Activated T-cell treated with anti-CD3 and anti-CD28 coated beads for 24 hours (primary cell): Measurements from ENCODE around the gene CCNB2.
"Not testable (repeated sequence)": the region's sequence is repeated elsewhere in the genome, so short reads cannot be mapped to it uniquely, and the experiment has no call there.

Source experiments
- DNase-seq: peaks from one replicate; pipeline ENCODE4 v3.0.0-alpha.2; 2020; ENCODE audit warnings: low read depth

Gene CCNB2

GRCh38 chr15:59104912-59105732, at the start of gene CCNB2:
Gene CCNB2, plus strand, starts transcription at chr15:59105146. Its CDS starts 123 bp downstream, at chr15:59105269.
- peak; percentile 70 for DNase-seq

DNA sequence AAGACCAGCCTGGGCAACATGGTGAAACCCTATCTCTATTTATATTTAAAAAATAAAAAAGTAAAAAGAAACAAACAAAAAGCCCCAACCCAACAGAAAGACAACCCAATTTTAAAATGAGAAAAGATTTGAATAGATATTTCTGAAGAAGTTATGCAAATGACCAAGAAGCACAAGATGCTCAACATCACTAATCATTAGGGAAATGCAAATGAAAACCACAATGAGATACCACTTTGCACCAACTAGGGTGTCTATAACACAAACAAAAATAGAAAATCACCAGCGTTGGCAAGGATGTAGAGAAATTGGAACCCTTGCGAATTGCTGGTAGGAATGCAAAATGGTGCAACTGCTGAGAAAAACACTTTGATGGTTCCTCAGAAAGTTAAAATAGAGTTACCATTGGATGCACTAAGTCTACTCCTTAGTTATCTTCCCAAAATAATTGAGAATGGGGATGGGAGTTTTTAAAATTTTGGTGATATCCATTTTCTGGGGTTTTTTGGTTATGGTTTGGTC, 45.8 kb upstream of the CCNB2 start:
- no peak for DNase-seq

DNA sequence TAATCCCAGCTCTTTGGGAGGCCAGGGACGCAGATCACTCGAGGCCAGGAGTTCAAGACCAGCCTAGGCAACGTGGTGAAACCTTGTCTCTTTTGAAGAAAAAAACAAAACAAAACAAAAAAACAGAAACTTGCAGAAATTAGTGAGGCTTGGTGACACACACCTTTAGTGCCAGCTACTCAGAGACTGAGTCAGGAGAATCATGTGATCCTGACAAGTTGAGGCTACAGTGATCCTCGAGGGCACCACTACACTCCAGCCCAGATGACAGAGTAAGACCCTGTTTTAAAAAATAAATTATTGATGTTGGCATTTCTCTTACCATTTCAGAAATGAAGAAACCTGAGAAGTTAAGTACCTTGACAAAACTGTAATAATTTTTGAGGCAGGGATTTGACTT, 44.6 kb upstream of the CCNB2 start:
- no peak for DNase-seq

DNA sequence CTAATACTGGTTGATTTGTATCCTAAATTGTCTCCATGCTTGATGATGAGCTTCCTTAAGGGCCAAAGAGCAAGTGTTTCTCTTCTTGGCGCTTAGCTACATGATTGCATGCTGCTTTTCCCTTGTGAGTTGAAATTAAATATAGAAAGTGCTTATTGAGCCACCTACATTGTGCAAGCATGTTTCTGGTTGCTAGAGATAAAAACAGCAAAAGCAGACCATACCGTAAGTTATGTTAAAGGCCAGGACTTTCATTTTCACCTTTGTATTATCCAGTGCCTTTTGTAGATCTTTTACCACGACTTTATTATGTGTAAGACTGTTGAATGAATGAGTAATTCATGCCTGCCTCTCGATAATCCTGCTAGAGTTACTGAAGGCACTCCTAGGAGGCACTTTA, 41.9 kb upstream of the CCNB2 start:
- DNase-seq, result no peak

DNA sequence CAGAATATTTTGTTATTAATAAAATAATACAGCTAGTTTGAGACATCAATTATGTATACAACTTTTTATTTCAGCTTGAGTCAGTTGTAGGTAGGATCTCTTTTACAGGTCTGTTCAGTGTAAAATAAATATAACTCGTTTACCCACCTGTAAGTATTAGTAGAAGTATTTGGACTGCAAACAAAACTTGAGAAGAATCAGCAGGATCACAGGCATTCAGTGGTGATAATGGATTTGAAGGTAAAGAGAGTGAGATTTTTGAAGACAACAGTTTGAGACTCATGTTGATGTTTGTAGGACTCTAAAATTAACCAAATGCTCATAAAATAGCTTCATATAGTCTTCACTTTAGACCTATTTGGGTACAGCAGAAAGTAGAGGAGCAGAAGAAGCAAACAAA, 35.5 kb upstream of the CCNB2 start:
- no peak for DNase-seq

DNA sequence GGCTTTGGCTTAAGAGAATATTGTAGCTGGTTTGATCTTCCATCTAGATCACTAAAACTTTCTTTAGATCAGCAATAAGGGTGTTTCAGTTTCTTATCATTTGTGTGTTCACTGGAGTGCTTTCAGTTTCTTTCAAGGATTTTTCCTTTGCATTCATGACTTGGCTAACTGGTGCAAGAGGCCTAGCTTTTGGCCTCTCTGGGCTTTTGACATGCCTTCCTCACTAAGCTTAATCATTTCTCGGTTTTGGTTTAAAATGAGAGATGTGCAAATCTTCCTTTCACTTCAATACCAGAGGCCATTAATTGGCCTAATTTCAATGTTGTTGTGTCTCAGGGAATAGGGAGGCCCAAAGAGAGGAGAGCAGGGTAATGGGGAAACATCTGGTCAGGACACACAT, 30.3 kb upstream of the CCNB2 start:
- DNase-seq, result no peak

GRCh38 chr15:59087731-59088130, 17.2 kb upstream of the CCNB2 start:
- no peak for DNase-seq

DNA sequence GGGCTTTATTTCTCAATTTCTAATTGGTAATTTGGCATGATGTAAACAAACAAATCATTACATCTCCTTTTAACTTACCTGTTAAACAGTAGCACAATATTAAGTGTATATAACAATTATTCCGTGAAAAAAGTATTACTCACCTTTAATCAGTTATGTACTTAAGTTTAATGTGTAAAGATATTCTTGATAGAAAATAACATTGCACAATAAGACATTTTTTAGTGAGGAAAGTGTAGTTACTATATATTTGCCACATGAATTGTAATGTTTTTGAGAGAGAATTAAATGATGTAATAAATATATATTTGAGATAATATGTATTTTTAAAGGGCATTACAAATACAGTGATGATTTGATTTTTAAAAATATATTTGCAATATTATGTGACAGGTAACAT, 10.9 kb upstream of the CCNB2 start:
- DNase-seq, result no peak

- no peak for DNase-seq
Measured at GRCh38 chr15:59096429-59096828, 8.5 kb upstream of the CCNB2 start.

- DNase-seq, result no peak
Measured at GRCh38 chr15:59099162-59099685, 5.7 kb upstream of the CCNB2 start.

GRCh38 chr15:59104602-59104911, 389 bp upstream of the CCNB2 start:
- no peak for DNase-seq

DNA sequence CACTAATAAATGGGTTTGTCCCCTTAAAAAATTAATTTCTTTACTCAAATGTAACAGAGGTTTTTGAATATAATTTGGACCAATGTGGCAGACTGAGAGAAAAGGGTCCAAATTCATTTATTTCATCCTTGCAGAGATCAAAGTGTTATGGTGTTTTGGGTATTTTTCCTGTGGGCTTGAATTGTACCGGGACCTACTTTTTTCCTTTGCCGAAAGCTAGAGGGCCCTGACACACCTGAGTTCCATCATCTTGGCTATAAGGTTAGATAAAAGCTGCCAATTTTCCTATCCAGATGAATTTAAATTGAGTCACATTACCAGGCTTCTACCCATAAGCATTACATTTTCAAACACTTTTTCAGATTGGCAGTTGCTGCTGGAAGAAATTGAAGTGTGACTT, 908 bp downstream of the CCNB2 start:
- DNase-seq, result no peak

DNA sequence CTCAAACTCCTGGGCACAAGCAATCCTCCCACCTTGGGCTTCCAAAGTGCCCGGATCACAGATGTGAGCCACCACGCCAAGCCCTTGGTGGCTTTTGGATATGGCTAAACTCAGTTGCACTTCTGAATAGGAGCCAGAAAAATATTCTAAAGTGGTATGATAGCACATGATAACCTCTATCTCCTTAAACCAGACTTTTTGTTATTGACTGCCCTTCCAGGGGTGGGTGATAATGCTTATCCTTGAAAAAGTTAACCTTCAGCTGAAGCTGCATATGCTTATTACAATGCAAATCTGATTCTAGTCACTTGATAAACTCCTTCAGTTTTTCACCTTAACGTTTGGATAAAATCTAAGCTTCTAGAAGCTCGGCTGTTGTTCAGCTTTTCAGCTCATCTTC, 6.3 kb downstream of the CCNB2 start:
- no peak for DNase-seq

DNA sequence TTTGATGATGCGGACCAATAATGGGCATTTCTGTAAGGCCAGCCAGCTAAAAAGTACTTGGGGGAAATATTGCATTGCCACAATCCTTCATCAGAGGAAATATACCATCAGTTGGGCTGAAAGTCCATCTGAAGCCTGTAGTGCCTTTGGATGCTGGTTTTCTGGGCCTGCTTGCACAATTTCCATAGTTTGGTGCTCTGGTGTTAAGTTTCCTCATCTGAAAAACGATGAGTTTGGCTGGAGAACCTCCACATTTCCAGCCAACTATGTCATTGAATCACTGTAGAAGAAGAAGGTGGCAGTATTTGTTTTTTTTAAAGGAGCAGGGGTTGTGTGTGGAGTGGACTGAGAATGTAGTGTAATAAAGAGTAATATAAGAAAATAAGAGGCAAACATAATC, 10.1 kb downstream of the CCNB2 start:
- no peak for DNase-seq

DNA sequence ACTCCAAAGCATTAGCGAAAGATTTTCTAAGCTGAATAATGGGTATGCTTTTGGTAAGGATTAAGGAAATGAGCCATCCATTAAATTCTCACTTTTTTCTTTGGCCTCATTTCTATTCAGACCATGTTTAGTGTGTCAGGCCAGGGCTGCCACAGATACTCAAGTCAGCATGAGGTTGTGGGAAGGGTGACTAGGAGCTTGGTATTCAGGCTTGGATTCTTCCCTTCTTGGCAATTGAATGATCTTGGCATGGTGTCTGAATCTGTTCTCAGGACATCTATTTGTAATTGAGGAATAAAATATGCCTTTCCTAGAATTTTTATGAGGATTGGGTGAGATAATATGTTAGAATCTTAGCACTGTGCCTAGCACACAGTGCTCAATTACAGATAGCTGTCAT, 11.2 kb downstream of the CCNB2 start:
- no peak for DNase-seq

- no peak for DNase-seq
Measured at GRCh38 chr15:59116771-59117170, 11.8 kb downstream of the CCNB2 start.

DNA sequence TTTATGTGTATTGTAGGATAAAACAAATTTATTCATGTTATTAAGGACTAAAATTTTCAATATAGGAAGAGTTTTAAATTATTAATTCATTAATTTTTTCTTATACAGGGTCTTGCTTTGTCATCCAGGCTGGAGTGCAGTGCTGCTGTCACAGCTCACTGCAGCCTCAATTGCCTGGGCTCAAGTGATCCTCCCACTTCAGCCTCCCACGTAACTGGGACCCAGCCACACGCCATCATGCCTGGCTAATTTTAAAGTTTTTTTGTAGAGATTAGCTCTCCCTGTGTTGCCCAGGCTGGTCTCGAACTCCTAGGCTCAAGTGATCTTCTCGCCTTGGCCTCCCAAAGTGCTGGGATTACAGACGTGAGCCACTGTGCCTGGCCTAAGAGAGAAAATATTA, 14.7 kb downstream of the CCNB2 start:
- no peak for DNase-seq

DNA sequence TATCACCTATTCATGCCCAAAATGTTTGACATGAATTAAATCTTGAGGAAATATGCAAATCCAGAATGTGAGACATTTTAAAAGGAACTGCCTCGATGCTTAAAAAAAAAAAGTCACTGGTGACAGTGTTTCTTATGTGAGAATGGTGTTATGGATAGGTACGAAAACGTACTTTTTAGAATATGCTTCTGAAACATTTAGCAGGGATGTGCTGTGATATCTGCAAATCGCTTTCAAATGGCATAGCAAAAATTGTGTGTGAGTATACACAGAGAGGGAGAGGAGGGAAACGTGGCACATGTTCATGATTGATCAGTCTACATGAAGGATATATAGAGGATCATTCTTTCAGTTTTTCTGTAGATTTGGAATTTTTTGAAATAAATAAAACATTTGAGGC, 16.0 kb downstream of the CCNB2 start:
- DNase-seq, result no peak

DNA sequence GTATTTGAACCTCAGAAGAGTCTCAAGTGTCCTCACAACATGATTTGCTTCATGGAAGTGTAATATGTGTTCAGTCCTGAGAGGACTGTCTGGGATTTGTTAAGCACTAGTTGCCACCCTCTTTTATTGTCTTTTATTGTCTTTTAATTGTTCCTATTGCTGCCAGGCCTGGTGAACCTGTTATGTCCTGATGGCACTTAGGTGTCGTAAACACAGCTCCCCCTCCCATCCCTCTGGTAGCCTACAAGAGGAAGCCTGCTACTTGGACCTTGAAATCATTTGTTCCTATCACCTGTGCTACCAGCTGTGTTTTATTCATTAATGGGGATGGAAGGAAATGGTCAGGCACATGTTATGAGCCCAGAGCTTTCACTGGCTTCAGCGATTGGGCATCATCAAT, 19.3 kb downstream of the CCNB2 start:
- no peak for DNase-seq

DNA sequence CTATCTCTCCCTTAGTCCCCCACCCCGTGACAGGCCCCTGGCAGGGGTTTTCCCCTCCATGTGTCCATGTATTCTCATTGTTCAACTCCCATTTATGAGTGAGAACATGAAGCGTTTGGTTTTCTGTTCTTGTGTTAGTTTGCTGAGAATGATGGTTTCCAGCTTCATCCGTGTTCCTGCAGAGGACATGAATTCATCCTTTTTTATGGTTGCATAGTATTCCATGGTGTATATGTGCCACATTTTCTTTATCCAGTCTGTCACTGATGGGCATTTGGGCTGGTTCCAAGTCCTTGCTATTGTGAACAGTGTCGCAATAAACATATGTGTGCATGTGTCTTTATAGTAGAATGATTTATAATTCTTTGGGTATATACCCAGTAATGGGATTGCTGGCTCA, 20.7 kb downstream of the CCNB2 start:
- not testable (repeated sequence) for DNase-seq

DNA sequence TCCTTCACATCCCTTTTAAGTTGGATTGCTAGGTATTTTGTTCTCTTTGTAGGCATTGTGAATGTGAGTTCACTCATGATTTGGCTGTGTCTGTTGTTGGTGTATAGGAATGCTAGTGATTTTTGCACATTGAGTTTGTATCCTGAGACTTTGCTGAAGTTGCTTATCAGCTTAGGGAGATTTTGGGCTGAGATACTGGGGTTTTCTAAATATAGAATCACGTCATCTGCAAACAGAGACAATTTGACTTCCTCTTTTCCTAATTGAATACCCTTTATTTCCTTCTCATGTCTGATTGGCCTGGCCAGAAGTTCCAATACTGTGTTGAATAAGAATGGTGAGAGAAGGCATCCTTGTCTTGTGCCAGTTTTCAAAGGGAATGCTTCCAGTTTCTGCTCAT, 22.3 kb downstream of the CCNB2 start:
- not testable (repeated sequence) for DNase-seq

- DNase-seq, result no peak
Measured at GRCh38 chr15:59131456-59131855, 26.5 kb downstream of the CCNB2 start.

DNA sequence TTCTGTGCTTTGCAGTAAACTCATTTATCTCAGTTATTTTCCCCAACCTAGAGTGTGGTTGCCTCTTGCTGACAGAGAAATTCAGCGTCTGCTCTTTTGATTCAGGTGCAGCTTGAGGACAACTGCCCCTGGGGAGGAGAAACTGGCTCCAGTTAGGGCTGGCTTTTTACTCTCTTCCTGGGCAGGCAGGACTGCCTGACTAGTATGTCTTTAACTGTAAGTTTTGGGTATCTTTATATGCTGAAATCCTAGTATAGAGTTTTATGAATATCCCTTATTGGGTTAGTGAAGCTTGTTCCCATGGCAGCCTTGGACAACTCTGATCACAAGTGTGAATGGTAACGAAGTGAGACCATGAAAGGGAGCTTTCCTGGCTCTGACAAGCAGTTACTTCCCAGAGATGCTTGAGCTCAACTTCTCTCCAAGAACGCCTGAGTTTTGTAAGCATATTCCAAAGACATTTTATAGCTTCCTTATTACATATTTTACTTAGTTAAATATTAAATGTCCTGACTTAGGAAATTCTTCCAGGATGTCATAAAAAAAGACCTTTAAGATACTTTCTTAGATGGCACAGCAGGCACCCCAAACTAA, 27.1 kb downstream of the CCNB2 start:
- DNase-seq, result no peak
